ENCODE data around the gene UQCRC1.
"Not testable (repeated sequence)": the region's sequence is repeated elsewhere in the genome, so short reads cannot be mapped to it uniquely, and the experiment has no call there.

UQCRC1 gene

GRCh38 chr3:48553886-48554845 lies 55.3 kb downstream of the UQCRC1 start:
- no peak for DNase-seq

GRCh38 chr3:48553361-48553760 lies 56.1 kb downstream of the UQCRC1 start:
- no peak for DNase-seq

- DNase-seq, result no peak
Measured at GRCh38 chr3:48552111-48552951, 57.1 kb downstream of the UQCRC1 start.

GRCh38 chr3:48551651-48552050 lies 57.8 kb downstream of the UQCRC1 start:
- not testable (repeated sequence) for DNase-seq
